ENCODE results near the gene SNX7.

The SNX7 gene

GRCh38 chr1:98704474-98704873 lies 43.0 kb downstream of the SNX7 start:
- H3K27ac Mint-ChIP-seq (ENCODE audit: low read depth): no peak overlapping the region
- no peak for DNase-seq (ENCODE audit: low spot score in 2 of 2)
- peaks cover 2% of the 10 kb centered on the region for H3K36me3 Mint-ChIP-seq (ENCODE audit: insufficient read depth)
- H3K4me3 Mint-ChIP-seq: no peak overlapping the region
- H3K9me3 Mint-ChIP-seq: no peaks in the 10 kb centered on the region
- H3K27me3 Mint-ChIP-seq: no peaks in the 10 kb centered on the region
- H3K4me1 Mint-ChIP-seq: no peaks in the 10 kb centered on the region
- ATAC-seq (replicated peaks; ENCODE audit: extremely low read depth, poor library complexity, severe bottlenecking): no peak

DNA sequence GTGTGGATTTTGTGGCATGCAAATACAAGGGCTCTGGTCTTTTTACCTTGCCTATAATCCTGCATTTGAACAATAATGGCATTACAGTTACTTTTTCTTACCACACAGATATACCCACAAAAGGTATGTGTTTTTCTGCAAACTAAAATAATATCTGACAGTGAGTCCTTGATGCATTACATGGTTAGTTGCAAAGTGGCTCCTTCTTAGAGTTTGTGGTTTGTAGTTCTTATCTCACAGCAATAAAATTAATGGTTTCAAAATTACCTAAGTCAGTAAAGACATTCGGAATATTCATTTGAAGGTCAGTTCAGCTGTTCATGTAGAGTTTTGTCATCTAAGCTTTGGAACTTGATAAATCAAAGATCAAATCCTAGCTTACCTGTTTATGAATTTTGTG lies 43.5 kb downstream of the SNX7 start:
- Mint-ChIP-seq H3K27ac (ENCODE audit: low read depth) (no peak overlapping the region), H3K27me3 (no peaks in the 10 kb centered on the region), H3K4me3 (no peak overlapping the region), H3K9me3 (no peaks in the 10 kb centered on the region), H3K36me3 (ENCODE audit: insufficient read depth) (peaks cover 2% of the 10 kb centered on the region), H3K4me1 (no peaks in the 10 kb centered on the region)
- DNase-seq (ENCODE audit: low spot score in 2 of 2) (no peak), ATAC-seq (replicated peaks; ENCODE audit: extremely low read depth, poor library complexity, severe bottlenecking) (no peak)

DNA sequence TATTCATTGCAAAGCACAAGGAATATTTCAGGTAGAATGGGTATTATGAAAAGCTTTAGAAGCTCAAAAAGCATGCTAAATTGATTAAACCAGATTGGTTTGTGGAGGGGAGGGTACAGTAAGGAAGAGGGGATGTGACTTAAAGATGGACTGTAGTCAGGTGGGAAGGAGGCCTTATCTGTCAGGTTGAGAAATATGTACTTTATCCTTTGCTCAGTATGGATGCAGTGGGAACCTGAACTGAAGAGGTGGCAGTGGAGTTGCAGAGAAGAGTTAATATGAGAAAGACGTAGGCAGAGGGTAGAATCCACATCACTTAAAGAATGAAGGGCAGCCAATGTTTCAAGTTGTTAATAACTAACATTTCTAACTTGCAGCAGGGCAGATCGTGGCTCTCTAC lies 44.1 kb downstream of the SNX7 start:
- Mint-ChIP-seq H3K36me3 (ENCODE audit: insufficient read depth) (peaks cover 2% of the 10 kb centered on the region), H3K4me1 (no peaks in the 10 kb centered on the region), H3K4me3 (no peak overlapping the region), H3K9me3 (no peaks in the 10 kb centered on the region), H3K27ac (ENCODE audit: low read depth) (no peak overlapping the region), H3K27me3 (no peaks in the 10 kb centered on the region)
- DNase-seq (ENCODE audit: low spot score in 2 of 2): no peak
- ATAC-seq (replicated peaks; ENCODE audit: extremely low read depth, poor library complexity, severe bottlenecking): no peak

DNA sequence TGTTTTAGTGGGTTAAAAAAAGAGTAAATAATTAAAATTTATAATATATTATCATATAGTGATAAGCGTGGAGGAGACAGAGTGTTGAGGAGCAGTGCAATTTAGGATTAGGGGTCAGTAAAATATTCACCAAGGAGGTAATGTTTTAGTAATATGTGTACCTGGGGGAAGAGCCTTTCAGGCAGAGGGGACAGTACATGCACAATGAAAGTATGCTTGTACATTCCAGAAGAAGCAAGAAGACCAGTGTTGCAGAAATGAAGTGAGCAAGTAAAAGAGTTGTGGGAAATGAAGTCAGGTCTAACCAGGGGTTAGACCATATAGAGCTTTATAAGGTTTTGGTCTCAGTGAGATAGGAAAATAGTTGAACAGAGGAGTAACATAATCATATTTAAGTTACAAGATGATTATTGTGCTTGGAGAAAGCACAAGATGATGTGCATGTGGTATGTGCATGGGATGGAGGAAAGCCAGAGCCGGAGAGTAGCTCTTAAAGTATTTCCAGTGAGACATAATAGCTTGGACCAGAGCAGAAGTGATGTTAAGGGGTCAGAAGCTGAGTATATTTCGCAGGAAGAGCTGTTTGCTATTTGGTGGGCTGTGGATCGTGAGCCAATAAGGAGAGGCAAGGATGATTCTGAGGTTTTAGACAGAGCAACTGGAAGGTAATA lies 44.8 kb downstream of the SNX7 start:
- no peaks in the 10 kb centered on the region for H3K4me1 Mint-ChIP-seq
- no peak overlapping the region for H3K27ac Mint-ChIP-seq (ENCODE audit: low read depth)
- no peak for ATAC-seq (replicated peaks; ENCODE audit: extremely low read depth, poor library complexity, severe bottlenecking)
- no peaks in the 10 kb centered on the region for H3K9me3 Mint-ChIP-seq
- DNase-seq (ENCODE audit: low spot score in 2 of 2): no peak
- no peaks in the 10 kb centered on the region for H3K27me3 Mint-ChIP-seq
- peaks cover 2% of the 10 kb centered on the region for H3K36me3 Mint-ChIP-seq (ENCODE audit: insufficient read depth)
- no peak overlapping the region for H3K4me3 Mint-ChIP-seq

DNA sequence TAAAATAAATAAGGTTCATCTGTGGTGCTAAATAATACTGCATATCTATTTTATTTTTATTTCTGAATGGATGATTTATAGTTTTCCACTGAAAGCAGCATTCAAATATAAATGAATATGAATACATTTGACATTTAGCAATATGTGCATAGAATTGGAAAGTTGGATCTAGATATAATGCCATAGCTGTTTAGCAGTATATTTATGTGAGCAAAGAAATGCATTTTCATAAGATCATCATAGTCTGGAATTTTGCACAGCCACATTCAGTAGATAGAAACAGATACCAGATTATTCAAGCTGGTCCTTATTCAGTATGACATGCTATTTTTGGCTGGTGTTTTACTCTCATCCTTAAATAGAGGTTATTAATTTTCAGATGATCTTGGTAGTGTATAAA lies 46.0 kb downstream of the SNX7 start:
- H3K4me1 Mint-ChIP-seq: no peaks in the 10 kb centered on the region
- DNase-seq (ENCODE audit: low spot score in 2 of 2): no peak
- H3K36me3 Mint-ChIP-seq (ENCODE audit: insufficient read depth): peaks cover 2% of the 10 kb centered on the region
- no peaks in the 10 kb centered on the region for H3K27me3 Mint-ChIP-seq
- no peaks in the 10 kb centered on the region for H3K9me3 Mint-ChIP-seq
- H3K27ac Mint-ChIP-seq (ENCODE audit: low read depth): no peak overlapping the region
- no peak overlapping the region for H3K4me3 Mint-ChIP-seq
- ATAC-seq (replicated peaks; ENCODE audit: extremely low read depth, poor library complexity, severe bottlenecking): no peak

- Mint-ChIP-seq H3K36me3 (ENCODE audit: insufficient read depth) (peaks cover 2% of the 10 kb centered on the region), H3K4me3 (no peak overlapping the region), H3K9me3 (no peaks in the 10 kb centered on the region), H3K27ac (ENCODE audit: low read depth) (no peak overlapping the region), H3K27me3 (no peaks in the 10 kb centered on the region), H3K4me1 (no peaks in the 10 kb centered on the region)
- ATAC-seq (replicated peaks; ENCODE audit: extremely low read depth, poor library complexity, severe bottlenecking): no peak
- no peak for DNase-seq (ENCODE audit: low spot score in 2 of 2)
Measured at GRCh38 chr1:98709906-98710305, 48.4 kb downstream of the SNX7 start.

DNA sequence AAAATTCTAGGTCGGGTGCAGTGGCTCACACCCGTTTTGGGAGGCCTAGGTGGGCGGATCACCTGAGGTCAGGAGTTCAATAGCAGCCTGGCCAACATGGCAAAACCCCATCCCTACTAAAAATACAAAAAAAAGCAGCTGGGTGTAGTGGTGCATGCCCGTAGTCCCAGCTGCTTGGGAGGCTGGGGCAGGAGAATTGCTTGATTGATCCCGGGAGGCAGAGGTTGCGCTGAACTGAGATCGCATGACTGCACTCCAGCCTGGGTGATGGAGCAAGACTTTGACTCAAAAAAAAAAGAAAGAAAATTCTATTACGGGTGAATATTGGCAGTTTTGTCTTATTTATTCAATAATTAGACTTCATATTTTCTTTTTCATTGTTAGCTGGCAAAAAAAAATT lies 62.1 kb downstream of the SNX7 start:
- peaks cover 29% of the 10 kb centered on the region for H3K27me3 Mint-ChIP-seq

GRCh38 chr1:98732985-98733781 lies 71.7 kb downstream of the SNX7 start:
- no peak overlapping the region for H3K4me3 Mint-ChIP-seq
- ATAC-seq (replicated peaks; ENCODE audit: extremely low read depth, poor library complexity, severe bottlenecking) (no peak), DNase-seq (ENCODE audit: low spot score in 2 of 2) (no peak)
- peaks cover 10% of the 10 kb centered on the region for H3K9me3 Mint-ChIP-seq
- H3K27me3 Mint-ChIP-seq: peaks cover 68% of the 10 kb centered on the region
- H3K36me3 Mint-ChIP-seq (ENCODE audit: insufficient read depth): no peaks in the 10 kb centered on the region
- H3K27ac Mint-ChIP-seq (ENCODE audit: low read depth): no peak overlapping the region
- H3K4me1 Mint-ChIP-seq: no peaks in the 10 kb centered on the region

More for the DNA sequence above, 62.1 kb downstream of the SNX7 start:
- ATAC-seq (replicated peaks; ENCODE audit: extremely low read depth, poor library complexity, severe bottlenecking): no peak
- Mint-ChIP-seq H3K4me1 (no peaks in the 10 kb centered on the region), H3K9me3 (peaks cover 9% of the 10 kb centered on the region), H3K4me3 (no peak overlapping the region), H3K36me3 (ENCODE audit: insufficient read depth) (no peaks in the 10 kb centered on the region), H3K27ac (ENCODE audit: low read depth) (no peak overlapping the region)
- DNase-seq (ENCODE audit: low spot score in 2 of 2): no peak

DNA sequence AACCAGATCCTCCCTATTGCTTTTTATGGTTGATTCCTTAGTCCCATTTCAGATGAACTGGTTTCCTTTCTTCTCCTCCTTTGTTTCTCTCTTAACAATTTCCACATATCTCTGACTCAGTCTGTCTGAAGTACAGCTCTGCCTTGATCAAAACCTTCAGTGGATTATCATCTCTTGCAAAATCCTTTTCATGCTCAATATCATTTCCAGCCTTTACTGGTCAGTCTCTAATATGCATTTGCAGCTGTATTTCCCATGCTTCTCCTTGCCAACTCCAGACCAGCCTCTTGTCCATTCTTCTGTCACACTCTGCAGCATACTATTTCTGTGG lies 72.2 kb downstream of the SNX7 start:
- Mint-ChIP-seq H3K27ac (ENCODE audit: low read depth) (no peak overlapping the region), H3K27me3 (peaks cover 62% of the 10 kb centered on the region), H3K4me3 (no peak overlapping the region), H3K4me1 (no peaks in the 10 kb centered on the region), H3K9me3 (peaks cover 5% of the 10 kb centered on the region), H3K36me3 (ENCODE audit: insufficient read depth) (no peaks in the 10 kb centered on the region)
- ATAC-seq (replicated peaks; ENCODE audit: extremely low read depth, poor library complexity, severe bottlenecking): no peak
- DNase-seq (ENCODE audit: low spot score in 2 of 2): no peak

DNA sequence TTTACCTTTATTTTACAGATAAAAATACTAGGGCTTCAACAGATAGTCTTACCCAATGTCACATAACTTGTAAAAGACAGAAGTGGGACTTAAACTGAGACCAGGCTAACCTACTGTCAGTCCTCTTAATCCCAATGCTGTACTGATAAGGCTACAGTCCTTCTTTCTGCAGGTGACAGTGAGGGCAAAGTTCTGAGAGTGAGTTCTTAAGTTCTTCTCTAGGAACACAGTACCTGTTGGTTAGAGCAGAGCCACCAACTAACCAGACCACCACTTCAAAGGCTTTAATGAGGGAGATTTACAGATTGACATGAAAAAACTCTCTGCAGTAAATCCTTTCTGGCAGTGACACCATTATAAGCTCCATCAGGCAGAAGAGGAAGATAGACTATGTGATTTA lies 74.2 kb downstream of the SNX7 start:
- Mint-ChIP-seq H3K36me3 (ENCODE audit: insufficient read depth) (no peaks in the 10 kb centered on the region), H3K27ac (ENCODE audit: low read depth) (no peak overlapping the region), H3K27me3 (peaks cover 43% of the 10 kb centered on the region), H3K9me3 (no peaks in the 10 kb centered on the region), H3K4me1 (no peaks in the 10 kb centered on the region), H3K4me3 (no peak overlapping the region)
- ATAC-seq (replicated peaks; ENCODE audit: extremely low read depth, poor library complexity, severe bottlenecking) (no peak), DNase-seq (ENCODE audit: low spot score in 2 of 2) (no peak)

- H3K36me3 Mint-ChIP-seq (ENCODE audit: insufficient read depth): no peaks in the 10 kb centered on the region
- DNase-seq (ENCODE audit: low spot score in 2 of 2): no peak
- no peaks in the 10 kb centered on the region for H3K9me3 Mint-ChIP-seq
- no peak for ATAC-seq (replicated peaks; ENCODE audit: extremely low read depth, poor library complexity, severe bottlenecking)
- H3K27ac Mint-ChIP-seq (ENCODE audit: low read depth): no peak overlapping the region
- H3K4me1 Mint-ChIP-seq: no peaks in the 10 kb centered on the region
- H3K4me3 Mint-ChIP-seq: no peak overlapping the region
- H3K27me3 Mint-ChIP-seq: peaks cover 35% of the 10 kb centered on the region
Measured at GRCh38 chr1:98737835-98738234, 76.3 kb downstream of the SNX7 start.

DNA sequence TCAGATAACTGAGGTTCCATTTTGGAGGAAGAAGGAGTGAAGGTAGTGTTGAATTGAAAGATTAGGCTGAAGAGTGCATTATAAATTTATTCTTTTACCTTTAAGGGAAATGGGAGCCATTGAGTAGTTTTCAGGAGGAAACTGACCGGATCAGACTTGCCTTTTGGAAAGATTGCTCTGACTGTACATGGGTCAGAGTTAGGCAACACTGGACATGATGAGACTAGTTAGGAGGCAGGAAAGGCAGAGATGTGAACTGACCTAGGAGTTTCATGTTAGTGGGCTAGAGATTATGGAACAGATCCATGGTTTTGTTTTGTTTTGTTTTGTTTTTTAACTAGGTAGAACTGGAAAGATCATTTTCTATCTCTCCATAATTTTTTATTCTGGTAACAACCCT lies 78.2 kb downstream of the SNX7 start:
- Mint-ChIP-seq H3K36me3 (ENCODE audit: insufficient read depth) (no peaks in the 10 kb centered on the region), H3K4me3 (no peak overlapping the region)

GRCh38 chr1:98741164-98741563 lies 79.6 kb downstream of the SNX7 start:
- no peak for DNase-seq (ENCODE audit: low spot score in 2 of 2)

More for the DNA sequence above, 78.2 kb downstream of the SNX7 start:
- Mint-ChIP-seq H3K27ac (ENCODE audit: low read depth) (no peak overlapping the region), H3K4me1 (no peaks in the 10 kb centered on the region), H3K9me3 (no peaks in the 10 kb centered on the region), H3K27me3 (peaks cover 31% of the 10 kb centered on the region)
- DNase-seq (ENCODE audit: low spot score in 2 of 2) (no peak), ATAC-seq (replicated peaks; ENCODE audit: extremely low read depth, poor library complexity, severe bottlenecking) (no peak)

More at GRCh38 chr1:98741164-98741563, 79.6 kb downstream of the SNX7 start:
- Mint-ChIP-seq H3K36me3 (ENCODE audit: insufficient read depth) (no peaks in the 10 kb centered on the region), H3K9me3 (no peaks in the 10 kb centered on the region), H3K4me3 (no peak overlapping the region), H3K27me3 (peaks cover 40% of the 10 kb centered on the region), H3K4me1 (no peaks in the 10 kb centered on the region), H3K27ac (ENCODE audit: low read depth) (no peak overlapping the region)
- ATAC-seq (replicated peaks; ENCODE audit: extremely low read depth, poor library complexity, severe bottlenecking): no peak
